SK-N-SH (cell line): ENCODE data around the gene FBXO21. TPM values are rescaled to one million over a fixed set of nuclear protein-coding genes. Genes with fewer than 3 reads are reported as not detected.

Experiments used
- CTCF ChIA-PET: fragments of 300-600, 350-600 bp; formaldehyde crosslinking; extraction: SDS; loops from one replicate; lab custom pipeline; 2021; lab: Yijun Ruan, JAX
- POLR2A ChIA-PET: fragments of 350-600 bp; sonication (Branson Sonifier 250); formaldehyde crosslinking; extraction: SDS; loops from one replicate; lab custom pipeline; 2020; ENCODE audit warnings: antibody characterized with exemption, inconsistent platforms; lab: Yijun Ruan, JAX
- DNase-seq: peaks from one replicate; pipeline ENCODE4 v3.0.0; 2012
- H2AFZ ChIP-seq: fragments of 200-600 bp; sonication (generic); 2 replicates; pipeline ENCODE4 v1.8.1; 2016; ENCODE audit warnings: antibody characterized with exemption, mild to moderate bottlenecking, low read depth
- H3F3A ChIP-seq: fragments of 200-600 bp; sonication (generic); replicated peaks from 2 replicates; pipeline ENCODE3; 2016; ENCODE audit warnings: antibody characterized with exemption, mild to moderate bottlenecking; ENCODE audit not compliant: insufficient read depth
- H3K27ac ChIP-seq, 2 experiments: fragments of 200-500 bp in 1 of 2; fragments of 200-600 bp in 1 of 2; sonication (Bioruptor generic) in 1 of 2; sonication (generic), shearing (Covaris generic) in 1 of 2; 2 replicates each; pipeline versions ENCODE4 v1.5.1 to v1.6.1; 2014 to 2016; ENCODE audit warnings: low read depth in 2 of 2, inconsistent platforms in 1 of 2, low read length in 1 of 2, mild to moderate bottlenecking in 1 of 2, mixed read lengths in 1 of 2
- H3K27me3 ChIP-seq: fragments of 200-600 bp; sonication (generic), shearing (Covaris generic); 2 replicates; pipeline ENCODE4 v1.6.1; 2016; ENCODE audit warnings: mixed run types; ENCODE audit not compliant: insufficient read depth
- H3K36me3 ChIP-seq, 2 experiments: fragments of 200-500 bp in 1 of 2; fragments of 200-600 bp in 1 of 2; sonication (Bioruptor generic) in 1 of 2; sonication (generic) in 1 of 2; replicated peaks in 1 of 2; 2 replicates each; pipeline versions ENCODE3 to v1.5.1; 2014 to 2016; ENCODE audit warnings: low read length in 1 of 2, mild to moderate bottlenecking in 1 of 2; ENCODE audit not compliant: insufficient read depth in 2 of 2, control insufficient read depth in 1 of 2
- H3K4me1 ChIP-seq, 2 experiments: fragments of 200-500 bp in 1 of 2; fragments of 200-600 bp in 1 of 2; sonication (Bioruptor generic) in 1 of 2; sonication (generic), shearing (Covaris generic) in 1 of 2; 2 replicates each; pipeline versions ENCODE4 v1.5.1 to v1.6.1; 2014 to 2016; ENCODE audit warnings: low read depth in 1 of 2, low read length in 1 of 2, mixed run types in 1 of 2; ENCODE audit not compliant: insufficient read depth in 2 of 2, control insufficient read depth in 1 of 2
- H3K4me2 ChIP-seq: fragments of 200-600 bp; sonication (generic), shearing (Covaris generic); 2 replicates; pipeline ENCODE4 v1.6.1; 2017; ENCODE audit warnings: mixed run types
- H3K4me3 ChIP-seq, 2 experiments: fragments of 200-500 bp in 1 of 2; fragments of 200-600 bp in 1 of 2; sonication (Bioruptor generic) in 1 of 2; sonication (generic), shearing (Covaris generic) in 1 of 2; 2 replicates each; pipeline versions ENCODE4 v1.5.1 to v1.8.1; 2014 to 2016; ENCODE audit warnings: low read depth in 2 of 2, inconsistent platforms in 1 of 2, low read length in 1 of 2, mild to moderate bottlenecking in 1 of 2, mixed read lengths in 1 of 2, moderate library complexity in 1 of 2
- H3K79me2 ChIP-seq: fragments of 200-600 bp; sonication (generic); 2 replicates; pipeline ENCODE4 v1.8.1; 2017; ENCODE audit warnings: mild to moderate bottlenecking; ENCODE audit not compliant: insufficient read depth
- H3K9ac ChIP-seq: fragments of 200-600 bp; sonication (generic); 2 replicates; pipeline ENCODE4 v1.6.1; 2017; ENCODE audit warnings: mixed run types
- H3K9me2 ChIP-seq: fragments of 200-600 bp; sonication (generic); 2 replicates; pipeline ENCODE4 v1.6.1; 2017; ENCODE audit warnings: mixed run types
- H3K9me3 ChIP-seq: fragments of 200-600 bp; sonication (generic); 2 replicates; pipeline ENCODE4 v1.6.1; 2017; ENCODE audit warnings: mixed run types, mild to moderate bottlenecking, moderate library complexity
- H4K20me1 ChIP-seq: fragments of 200-600 bp; sonication (generic); 2 replicates; pipeline ENCODE4 v1.6.1; 2017; ENCODE audit warnings: mild to moderate bottlenecking, mixed run types; ENCODE audit not compliant: insufficient read depth
- CHD2 ChIP-seq: fragments of 150-350 bp; IDR thresholded peaks from 2 replicates; pipeline ENCODE4 v1.6.1; 2018; ENCODE audit warnings: low read length; ENCODE audit not compliant: partially characterized antibody
- ELF1 ChIP-seq: IDR thresholded peaks from 2 replicates; pipeline ENCODE4 v1.4.0; 2012
- EZH2phosphoT487 ChIP-seq: fragments of 200-600 bp; sonication (generic); IDR thresholded peaks from 2 replicates; pipeline ENCODE4 v1.6.1; 2017; ENCODE audit warnings: low read depth, mixed run types, mild to moderate bottlenecking, antibody characterized with exemption, moderate library complexity, borderline replicate concordance
- GABPA ChIP-seq: IDR thresholded peaks from 2 replicates; pipeline ENCODE4 v1.4.0; 2012; ENCODE audit warnings: low read depth, mild to moderate bottlenecking
- GATA2 ChIP-seq: sonication (generic); formaldehyde crosslinking; IDR thresholded peaks from 2 replicates; pipeline ENCODE4 v1.5.0; 2020; ENCODE audit warnings: mild to moderate bottlenecking, missing genetic modification reagents
- IRF3 ChIP-seq: fragments of 150-350 bp; IDR thresholded peaks from 2 replicates; pipeline ENCODE4 v1.6.1; 2016; ENCODE audit warnings: mild to moderate bottlenecking, low read depth, low read length
- MXI1 ChIP-seq: IDR thresholded peaks from 2 replicates; pipeline ENCODE4 v1.6.1; 2012; ENCODE audit warnings: mild to moderate bottlenecking, low read depth, low read length, improper control_type of control experiment
- NFIC ChIP-seq: IDR thresholded peaks from 2 replicates; pipeline ENCODE4 v1.4.0; 2012; ENCODE audit warnings: borderline replicate concordance
- POLR2AphosphoS5 ChIP-seq: IDR thresholded peaks from 2 replicates; pipeline ENCODE4 v1.6.1; 2012; ENCODE audit warnings: low read depth, low read length
- RAD21 ChIP-seq: IDR thresholded peaks from 2 replicates; pipeline ENCODE4 v1.6.1; 2012; ENCODE audit warnings: mild to moderate bottlenecking, low read length
- REST ChIP-seq: IDR thresholded peaks from 2 replicates; pipeline ENCODE4 v1.6.1; 2012; ENCODE audit warnings: mild to moderate bottlenecking, low read depth, low read length, moderate library complexity
- SMC3 ChIP-seq: IDR thresholded peaks from 2 replicates; pipeline ENCODE4 v1.6.1; 2012; ENCODE audit warnings: low read depth, low read length, improper control_type of control experiment
- TAF1 ChIP-seq: IDR thresholded peaks from 2 replicates; pipeline ENCODE4 v1.6.1; 2012; ENCODE audit warnings: low read depth, mild to moderate bottlenecking, low read length, moderate library complexity, borderline replicate concordance
- TCF12 ChIP-seq: IDR thresholded peaks from 2 replicates; pipeline ENCODE4 v1.4.0; 2012
- USF1 ChIP-seq: IDR thresholded peaks from 2 replicates; pipeline ENCODE4 v1.4.0; 2012; ENCODE audit warnings: low read depth, borderline replicate concordance
- WGBS: methylation state at CpG from one replicate; pipeline ENCODE4 v1.1.6; 2017; ENCODE audit warnings: low lambda C conversion rate; 5-methylcytosine and 5-hydroxymethylcytosine counted together
- polyA plus RNA-seq, 3 experiments: library from polyadenylated mRNA; depleted of rRNA; stranded (reverse); fragments of >200 nt; gene quantifications; 2 replicates each; pipeline ENCODE4 v1.2.3, GENCODE V29; 2012

FBXO21 gene
- polyA plus RNA-seq, 1 of the 3 experiments (the other 2 are of a cell fraction), result 44.2 TPM

- 38% methylated on average over 6 of the region's 12 CpGs for WGBS
- CTCF ChIA-PET, result interaction anchor here (0.8 to 5.2 kb wide), 9 partner anchors 9 to 630 kb away, joined by 3 to 38 read pairs (median 6); no protein-coding TSS in a partner anchor
These were observed 36.9 kb upstream of the FBXO21 start for GRCh38 chr12:117227000-117227653.

GRCh38 chr12:117226505-117226904, 36.2 kb upstream of the FBXO21 start:
- TF ChIP-seq ELF1, result no peak
- no peak for TF ChIP-seq USF1
- no peak for TF ChIP-seq GABPA
- TF ChIP-seq TAF1, result no peak
- no peak for TF ChIP-seq RAD21
- no peak for TF ChIP-seq MXI1
- TF ChIP-seq IRF3, result no peak
- TF ChIP-seq REST, result no peak
- no peak for TF ChIP-seq NFIC
- no peak for TF ChIP-seq EZH2phosphoT487
- Histone ChIP-seq H3F3A (no peaks in the 10 kb centered on the region), H3K9me2 (no peaks in the 10 kb centered on the region), H3K4me3 (no peak overlapping the region), H3K27ac (no peak overlapping the region), H2AFZ (no peak overlapping the region), H3K27me3 (no peaks in the 10 kb centered on the region), H3K9me3 (no peaks in the 10 kb centered on the region), H3K79me2 (no peaks in the 10 kb centered on the region), H3K4me2 (no peak overlapping the region), H3K36me3 (no peaks in the 10 kb centered on the region), H3K4me1 (no peaks in the 10 kb centered on the region), H4K20me1 (no peaks in the 10 kb centered on the region), H3K9ac (no peak overlapping the region)
- 65% methylated on average over 10 of the region's 10 CpGs for WGBS
- POLR2A ChIA-PET, result no interaction called here
- CTCF ChIA-PET, result interaction anchor here (0.8 to 5.2 kb wide), 7 partner anchors 9 to 631 kb away, joined by 3 to 38 read pairs (median 4); no protein-coding TSS in a partner anchor
- DNase-seq, result no peak

More at GRCh38 chr12:117227000-117227653, 36.9 kb upstream of the FBXO21 start:
- Histone ChIP-seq H3F3A (no peaks in the 10 kb centered on the region), H3K36me3 (no peaks in the 10 kb centered on the region), H3K9ac (no peak overlapping the region), H4K20me1 (no peaks in the 10 kb centered on the region), H3K9me2 (no peaks in the 10 kb centered on the region), H2AFZ (no peak overlapping the region), H3K27ac (no peak overlapping the region), H3K9me3 (no peaks in the 10 kb centered on the region), H3K79me2 (no peaks in the 10 kb centered on the region), H3K4me3 (no peak overlapping the region), H3K4me1 (no peaks in the 10 kb centered on the region), H3K27me3 (no peaks in the 10 kb centered on the region), H3K4me2 (no peak overlapping the region)
- DNase-seq, result no peak
- no peak for TF ChIP-seq SMC3
- no peak for TF ChIP-seq NFIC
- TF ChIP-seq GATA2, result no peak
- TF ChIP-seq CHD2, result no peak
- TF ChIP-seq TCF12, result no peak
- TF ChIP-seq POLR2AphosphoS5, result no peak
- POLR2A ChIA-PET, result no interaction called here
